ENCODE measurements around the gene TMEM25.

The TMEM25 gene

GRCh38 chr11:118581057-118581456 lies 50.1 kb downstream of the TMEM25 start:
- DNase-seq (ENCODE audit: low spot score), result no peak

Data from CD4-positive, alpha-beta T cell treated with Interleukin-15 for 4 hours (primary cell).